NCI-H460 (cell line): ENCODE measurements around the gene NPHP4. TPM values are rescaled to one million over a fixed set of nuclear protein-coding genes. Genes with fewer than 3 reads are reported as not detected.

ENCODE experiments used
- DNase-seq: peaks from one replicate; pipeline ENCODE4 v3.0.0-alpha.2; 2016; ENCODE audit warnings: low read depth; ENCODE audit errors: extremely low read depth
- total RNA-seq: library from RNA; depleted of rRNA; stranded (reverse); fragments of >200 nt; shearing (Covaris generic); gene quantifications from 2 replicates; pipeline ENCODE4 v1.2.3, GENCODE V29; 2014

NPHP4 gene
- total RNA-seq, 1 experiment from 2014 or later, result 8.6 TPM

DNA sequence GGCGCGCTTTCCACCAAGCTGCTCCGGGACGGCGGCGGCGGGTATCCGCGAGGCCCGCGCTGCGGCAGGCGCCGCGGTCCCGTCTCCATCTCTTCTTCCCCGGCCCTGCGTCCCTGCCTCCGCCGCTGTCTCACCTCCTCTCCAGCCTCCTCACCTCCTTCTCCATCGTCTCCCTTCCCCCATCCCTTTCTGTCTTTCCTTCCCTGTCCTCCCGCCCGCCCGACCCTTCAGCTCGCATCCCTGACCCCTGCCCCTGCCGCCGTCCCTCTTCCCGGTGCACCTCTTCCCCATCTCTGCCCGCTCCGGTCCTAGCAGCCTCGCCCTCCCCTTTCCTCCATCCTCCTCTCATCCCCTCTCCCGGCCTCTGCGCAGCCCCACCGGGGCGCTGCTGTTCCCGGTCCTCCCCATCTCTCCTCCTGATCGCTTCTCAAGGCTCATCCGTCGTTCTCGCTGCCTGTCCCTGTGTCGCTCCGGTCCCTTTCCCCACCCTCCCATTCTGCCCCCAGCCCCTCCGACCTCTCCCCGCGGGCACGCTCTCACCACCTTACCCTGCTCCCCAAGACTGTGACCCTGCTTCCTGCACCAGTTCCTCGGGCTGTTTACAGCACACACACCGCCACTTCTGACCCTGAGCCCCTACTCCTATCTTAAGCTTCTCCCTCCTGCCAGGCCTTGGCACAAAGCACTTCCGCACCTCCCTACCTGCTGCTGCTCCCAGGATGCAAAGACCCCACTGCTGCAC is 760 bp upstream of the NPHP4 start:
- no peak for DNase-seq

DNA sequence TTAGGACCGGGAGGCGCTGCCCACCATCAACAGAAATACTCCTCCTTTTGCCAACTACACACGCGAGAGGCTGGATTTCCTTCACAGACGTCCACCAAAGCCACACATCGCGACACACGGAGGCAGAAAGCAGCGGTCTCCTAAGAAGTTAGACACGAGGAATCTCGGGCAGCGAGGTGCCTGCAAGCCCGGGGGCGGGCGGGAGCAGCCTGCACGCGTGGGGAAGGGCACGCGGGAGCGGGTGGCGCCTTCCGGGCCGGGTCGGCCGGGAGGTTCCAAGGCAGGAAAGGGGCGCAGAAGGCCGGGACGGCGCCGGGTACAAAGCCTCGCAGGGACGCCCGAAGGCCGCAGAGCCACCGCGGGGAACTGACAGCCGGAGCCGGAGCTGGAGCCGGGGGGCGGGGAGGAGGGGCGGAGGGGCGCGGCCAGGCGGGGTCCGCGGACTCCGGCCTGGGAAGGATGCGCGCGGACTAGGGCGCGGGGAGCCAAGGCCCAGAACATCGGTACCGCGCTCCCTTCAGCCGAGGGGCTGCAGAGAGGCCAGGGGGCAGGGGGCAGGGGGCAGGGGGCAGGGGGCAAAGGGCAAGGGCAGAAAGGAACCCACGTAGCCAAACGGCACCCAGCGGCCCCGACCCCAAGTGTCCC is 722 bp downstream of the NPHP4 start:
- no peak for DNase-seq

DNA sequence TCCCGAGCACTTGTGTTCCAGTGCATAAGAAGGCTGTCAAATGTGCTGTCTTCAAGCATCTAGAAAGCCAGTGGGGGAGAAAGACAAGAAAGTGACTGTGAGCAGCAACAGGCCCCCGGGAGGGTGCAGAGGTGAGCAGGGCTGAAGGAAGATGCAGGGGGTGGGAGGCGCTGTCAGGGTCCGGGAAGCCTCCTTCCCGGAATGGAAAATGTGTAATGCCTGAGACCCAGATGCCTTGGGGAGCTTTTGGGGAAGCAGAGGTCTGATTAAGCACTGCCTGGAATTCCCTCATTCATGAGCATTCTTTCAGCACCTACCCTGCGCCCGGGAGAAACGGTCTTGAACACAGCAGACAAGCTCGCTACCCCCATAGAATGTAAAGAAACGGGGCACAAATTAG is 1.3 kb downstream of the NPHP4 start:
- DNase-seq, result no peak

DNA sequence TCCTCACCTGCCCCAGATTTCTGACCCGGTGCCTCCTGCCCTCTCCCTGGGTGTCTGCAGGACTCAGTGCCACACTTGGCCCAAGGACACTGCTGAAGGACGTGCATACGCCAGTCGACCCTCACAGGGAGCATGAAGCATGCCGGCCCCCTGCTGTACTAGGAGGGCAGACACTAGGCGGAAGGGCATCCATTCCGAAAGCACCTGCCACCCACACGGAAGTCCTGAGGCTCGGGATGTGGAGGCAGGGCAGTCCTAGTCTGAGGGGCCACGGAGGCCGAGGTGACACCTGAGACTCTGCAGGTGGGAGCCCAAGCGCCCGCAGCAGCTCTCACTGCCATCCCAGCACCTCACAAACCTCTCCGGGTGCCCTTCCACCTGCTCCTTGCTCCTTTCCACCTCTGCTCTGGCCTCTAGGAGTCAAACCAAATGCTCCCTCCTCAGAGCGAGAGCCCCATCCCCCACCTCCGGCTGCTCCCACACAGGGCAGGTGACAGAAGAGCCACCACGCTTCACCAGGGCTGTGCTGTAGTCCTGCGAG is 2.4 kb downstream of the NPHP4 start:
- DNase-seq, result no peak

DNA sequence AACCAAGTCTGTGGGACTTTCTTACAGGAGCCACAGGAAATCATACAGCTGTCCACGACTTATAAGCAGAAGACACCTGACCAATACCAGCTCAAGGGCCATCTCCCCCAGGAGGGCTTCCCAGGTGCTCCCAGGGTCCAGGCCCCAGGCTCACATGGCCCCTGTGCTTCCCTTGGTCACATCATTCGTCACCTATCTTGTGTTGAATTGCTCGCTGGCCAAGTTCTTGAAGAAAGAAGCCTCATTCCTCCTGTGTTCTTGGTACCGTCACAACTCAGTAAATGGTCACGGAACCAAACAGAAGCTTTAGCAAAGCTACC is 3.0 kb downstream of the NPHP4 start:
- no peak for DNase-seq

DNA sequence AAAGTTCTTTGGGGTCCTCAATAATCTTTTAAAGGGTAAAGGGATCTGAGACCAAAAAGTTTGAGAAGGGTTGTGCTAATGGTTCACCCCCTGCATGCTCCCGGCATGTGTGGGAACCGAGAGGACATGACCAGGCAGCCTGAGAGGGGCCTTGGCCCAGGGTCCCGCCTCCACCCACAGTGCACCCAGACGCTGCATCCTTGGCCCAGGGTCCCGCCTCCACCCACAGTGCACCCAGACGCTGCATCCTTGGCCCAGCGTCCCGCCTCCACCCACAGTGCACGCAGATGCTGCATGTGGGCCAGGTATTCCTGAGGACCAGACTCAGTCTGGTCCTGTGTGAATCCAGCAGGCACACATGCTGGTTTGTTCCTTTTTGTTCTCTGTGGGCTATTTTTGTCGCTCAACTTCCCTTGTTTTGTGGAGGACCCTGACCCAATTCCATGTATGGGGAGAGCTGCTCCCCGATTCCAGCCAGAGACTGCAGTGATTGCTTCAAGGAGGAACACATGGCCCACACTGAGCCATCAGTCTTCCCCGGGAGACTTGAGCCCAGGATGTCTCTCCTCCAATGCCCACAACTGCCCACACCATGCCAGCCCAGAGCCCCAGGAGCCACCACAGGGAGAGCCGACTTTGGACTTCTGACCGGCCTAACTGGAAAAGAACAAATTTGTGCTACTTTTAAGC is 3.5 kb downstream of the NPHP4 start:
- DNase-seq, result no peak

DNA sequence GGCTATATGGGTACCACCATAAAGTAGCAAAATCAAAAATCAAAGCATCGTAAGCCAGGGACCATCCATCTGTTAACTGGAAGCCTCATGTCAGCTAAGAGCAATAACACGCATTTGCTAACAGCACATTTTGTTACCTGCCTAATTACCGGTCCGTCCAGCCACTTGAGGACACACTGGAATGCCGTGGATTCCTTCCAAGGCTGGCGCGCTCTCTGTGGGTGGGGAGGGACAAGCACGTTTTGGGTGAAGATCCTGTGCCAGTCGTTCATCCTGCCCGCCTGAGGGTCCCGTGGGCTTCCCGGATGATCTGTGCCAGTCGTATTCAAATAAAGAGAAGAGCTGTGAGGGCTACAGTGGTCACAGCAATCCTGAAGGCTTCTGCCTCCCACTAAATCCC is 6.2 kb downstream of the NPHP4 start:
- no peak for DNase-seq

DNA sequence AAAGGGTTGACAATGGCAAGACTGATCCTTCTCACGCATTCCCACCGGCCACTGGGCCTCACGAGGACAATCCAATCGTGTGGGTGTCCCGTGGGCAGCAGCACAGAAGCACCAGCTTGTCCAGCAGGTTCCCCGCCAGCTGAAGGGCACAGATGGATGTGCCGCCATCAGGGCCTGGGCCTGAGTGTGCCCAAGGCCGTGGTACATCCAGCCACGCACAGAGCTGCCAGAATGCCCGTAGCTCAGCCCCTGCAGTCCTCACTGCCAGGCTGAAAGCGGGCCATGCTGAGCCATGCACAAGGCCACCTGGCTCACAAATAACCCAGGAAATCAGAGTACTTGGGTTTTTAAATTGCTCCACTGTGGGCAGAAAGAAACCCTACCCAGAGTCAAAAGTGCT is 7.0 kb downstream of the NPHP4 start:
- DNase-seq, result no peak

DNA sequence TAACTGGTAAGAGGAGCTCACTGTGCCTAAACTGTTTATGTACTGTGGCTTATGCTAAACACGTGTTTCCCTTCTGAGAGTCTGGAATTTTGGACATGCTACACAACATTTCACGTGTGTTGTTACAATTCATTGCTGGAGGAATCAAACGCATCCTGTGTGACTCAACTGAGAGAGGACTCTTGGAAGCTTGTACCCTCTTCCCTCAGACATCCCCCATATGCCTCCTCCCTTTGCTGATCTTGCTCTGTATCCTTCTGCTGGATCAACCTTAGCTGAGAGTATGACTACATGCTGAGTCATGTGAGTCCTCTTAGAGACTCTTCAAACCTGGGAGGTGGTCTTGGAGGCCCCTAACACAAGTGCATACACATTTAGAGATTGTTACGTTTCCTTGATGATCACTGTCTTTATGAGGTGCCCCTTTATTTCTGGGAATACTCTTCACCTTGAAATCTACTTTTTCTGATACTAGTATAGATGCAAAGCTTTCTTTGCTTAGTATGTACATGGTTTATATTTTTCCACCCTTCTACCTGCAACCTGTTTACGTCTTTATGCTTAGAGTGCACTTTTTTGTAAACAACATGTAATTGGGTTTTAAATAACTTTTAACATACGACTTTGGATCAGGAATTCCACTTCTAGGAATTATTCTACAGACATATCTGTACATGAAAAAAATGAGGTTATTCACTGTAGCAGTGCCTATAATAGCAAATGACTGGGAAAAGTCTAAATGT is 8.7 kb downstream of the NPHP4 start:
- DNase-seq, result peak; percentile 42

DNA sequence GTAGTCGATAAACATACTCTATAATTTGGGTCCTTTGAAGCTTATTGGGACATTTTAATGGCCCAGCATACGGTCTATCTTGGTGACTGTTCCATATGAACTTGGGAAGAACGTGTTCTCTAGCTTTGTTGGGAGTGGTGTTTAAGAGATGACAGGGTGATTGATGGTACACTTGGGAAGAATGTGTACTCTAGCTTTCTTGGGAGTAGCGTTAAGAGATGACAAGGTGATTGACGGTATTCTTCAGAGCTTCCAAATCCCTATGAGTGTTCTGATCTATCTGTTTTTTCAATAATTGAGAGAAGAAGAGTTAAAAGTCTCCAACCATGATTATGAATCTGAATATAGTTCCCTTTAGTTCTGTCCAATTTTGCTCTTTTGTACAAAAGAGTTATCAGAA is 9.4 kb downstream of the NPHP4 start:
- peak; percentile 76 for DNase-seq

DNA sequence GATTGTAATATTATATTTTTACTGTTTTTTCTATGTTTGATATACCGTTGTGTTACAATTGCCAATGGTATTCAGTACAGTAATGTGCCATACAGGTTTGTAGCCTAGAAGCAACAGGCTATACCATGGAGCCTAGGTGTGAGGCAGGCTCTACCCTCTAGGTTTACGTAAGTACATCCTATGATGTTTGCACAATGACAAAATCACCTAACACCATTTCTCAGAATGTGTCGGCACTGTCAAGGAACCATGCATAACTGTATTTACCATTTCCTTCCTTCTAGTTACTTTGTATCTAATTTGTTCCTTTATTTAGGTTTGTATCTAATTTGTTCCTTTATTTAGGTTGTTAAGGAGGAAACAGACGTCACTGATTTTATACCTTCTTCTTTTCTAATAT is 9.9 kb downstream of the NPHP4 start:
- peak; percentile 41 for DNase-seq

DNA sequence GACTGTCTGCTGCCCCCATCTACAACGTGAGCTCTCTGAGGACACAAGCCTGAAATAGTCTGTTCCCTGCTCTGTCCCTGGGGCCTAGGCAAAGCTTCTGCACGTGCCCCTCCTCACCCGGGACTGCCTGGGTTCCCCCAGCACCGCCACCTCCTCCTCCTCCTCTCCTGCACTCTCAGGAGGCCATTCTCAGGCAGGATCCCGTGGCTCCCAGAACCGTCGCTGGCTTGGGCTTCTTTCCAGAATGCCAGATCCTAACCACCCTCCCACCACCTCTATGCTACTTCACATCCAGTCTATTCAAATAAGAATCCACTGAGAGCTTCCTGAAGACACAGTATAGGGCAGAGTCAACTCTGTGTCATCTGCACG is 11.2 kb downstream of the NPHP4 start:
- no peak for DNase-seq

DNA sequence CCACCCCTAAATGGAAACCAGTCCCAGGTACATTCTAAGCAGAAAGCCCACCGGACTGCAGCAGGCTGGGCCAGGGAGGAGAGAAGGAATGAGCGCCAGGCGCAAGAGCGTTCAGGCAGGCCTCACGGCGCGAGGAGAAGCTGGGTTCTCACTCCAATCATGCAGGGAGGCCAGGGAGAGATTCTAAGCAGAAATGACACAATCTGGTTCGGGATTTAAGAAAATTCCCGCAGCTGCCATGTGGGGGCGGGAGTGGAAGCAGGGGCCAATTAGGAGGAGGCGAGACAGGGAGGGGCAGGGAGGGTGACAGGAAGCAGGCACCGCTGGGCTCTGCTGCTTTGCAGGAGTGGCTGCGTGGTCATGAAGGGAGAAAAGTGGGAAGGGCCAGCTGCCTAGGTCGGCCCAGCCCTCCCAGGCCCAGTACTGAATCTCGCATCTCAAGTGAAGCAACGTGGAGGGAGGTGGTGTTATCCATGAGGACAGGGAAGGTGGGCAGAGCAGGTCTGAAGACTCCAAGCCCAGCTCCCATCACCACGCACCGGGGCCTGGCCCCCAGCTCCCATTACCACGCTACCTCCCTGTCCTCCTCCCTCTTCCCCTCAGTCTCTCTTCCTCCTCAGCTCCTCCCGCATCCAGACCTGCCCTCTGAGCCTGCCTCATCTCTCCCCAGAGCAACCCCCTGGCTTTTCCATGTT is 11.8 kb downstream of the NPHP4 start:
- peak; percentile 80 for DNase-seq

DNA sequence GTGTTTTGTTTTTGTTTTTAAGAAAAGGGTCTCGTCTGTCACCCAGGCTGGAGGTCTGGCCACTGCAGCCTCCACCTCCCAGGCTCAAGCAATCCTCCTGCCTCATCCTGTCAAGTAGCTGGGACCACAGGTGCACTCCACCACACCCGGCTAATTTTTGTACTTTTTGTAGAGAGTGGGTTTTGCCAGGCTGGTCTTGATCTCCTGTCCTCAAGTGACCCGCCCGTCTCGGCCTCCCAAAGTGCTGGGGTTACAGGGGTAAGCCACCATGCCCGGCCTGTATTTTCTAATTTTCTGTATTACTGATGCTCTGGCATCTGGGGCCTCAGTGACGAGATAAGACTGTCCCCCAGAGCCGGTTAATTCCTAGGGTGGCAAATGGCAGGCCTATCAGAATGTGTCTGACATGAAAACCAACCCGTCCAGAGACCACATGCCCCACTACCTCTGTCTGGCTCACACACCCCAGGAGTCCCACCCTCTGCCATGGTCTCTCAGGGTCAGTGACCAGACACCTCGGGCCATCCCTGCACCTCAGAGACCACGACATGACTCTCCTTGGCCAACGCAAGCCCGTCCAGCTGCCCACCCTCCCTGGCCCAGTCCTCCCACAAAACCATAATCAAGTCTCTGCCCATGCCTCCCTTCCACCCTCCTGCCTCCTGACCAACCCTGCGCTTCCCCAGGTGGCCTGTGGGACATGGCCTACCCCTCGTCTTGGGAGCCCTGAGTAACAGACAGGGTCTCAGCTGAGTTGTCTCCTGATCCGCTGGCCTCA is 12.5 kb downstream of the NPHP4 start:
- DNase-seq, result no peak

DNA sequence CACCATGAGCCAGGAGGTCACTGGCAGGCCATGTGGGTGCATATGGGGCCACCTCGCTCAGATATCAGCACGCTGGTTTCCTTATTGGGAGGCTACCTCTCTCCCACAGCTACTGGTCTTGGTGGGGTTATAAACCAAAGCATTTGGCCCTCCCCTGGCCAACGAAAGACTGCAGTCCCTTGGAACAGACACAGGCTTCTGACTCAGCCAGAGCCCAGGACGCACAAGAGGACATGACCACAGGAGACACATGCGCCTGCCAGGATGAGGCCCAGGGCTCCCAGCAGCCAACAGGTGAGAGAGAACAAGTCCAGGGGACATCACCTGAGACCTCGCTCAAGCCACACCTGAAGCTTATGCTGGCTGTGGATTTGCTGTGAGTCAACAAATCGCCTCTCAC is 13.8 kb downstream of the NPHP4 start:
- no peak for DNase-seq

DNA sequence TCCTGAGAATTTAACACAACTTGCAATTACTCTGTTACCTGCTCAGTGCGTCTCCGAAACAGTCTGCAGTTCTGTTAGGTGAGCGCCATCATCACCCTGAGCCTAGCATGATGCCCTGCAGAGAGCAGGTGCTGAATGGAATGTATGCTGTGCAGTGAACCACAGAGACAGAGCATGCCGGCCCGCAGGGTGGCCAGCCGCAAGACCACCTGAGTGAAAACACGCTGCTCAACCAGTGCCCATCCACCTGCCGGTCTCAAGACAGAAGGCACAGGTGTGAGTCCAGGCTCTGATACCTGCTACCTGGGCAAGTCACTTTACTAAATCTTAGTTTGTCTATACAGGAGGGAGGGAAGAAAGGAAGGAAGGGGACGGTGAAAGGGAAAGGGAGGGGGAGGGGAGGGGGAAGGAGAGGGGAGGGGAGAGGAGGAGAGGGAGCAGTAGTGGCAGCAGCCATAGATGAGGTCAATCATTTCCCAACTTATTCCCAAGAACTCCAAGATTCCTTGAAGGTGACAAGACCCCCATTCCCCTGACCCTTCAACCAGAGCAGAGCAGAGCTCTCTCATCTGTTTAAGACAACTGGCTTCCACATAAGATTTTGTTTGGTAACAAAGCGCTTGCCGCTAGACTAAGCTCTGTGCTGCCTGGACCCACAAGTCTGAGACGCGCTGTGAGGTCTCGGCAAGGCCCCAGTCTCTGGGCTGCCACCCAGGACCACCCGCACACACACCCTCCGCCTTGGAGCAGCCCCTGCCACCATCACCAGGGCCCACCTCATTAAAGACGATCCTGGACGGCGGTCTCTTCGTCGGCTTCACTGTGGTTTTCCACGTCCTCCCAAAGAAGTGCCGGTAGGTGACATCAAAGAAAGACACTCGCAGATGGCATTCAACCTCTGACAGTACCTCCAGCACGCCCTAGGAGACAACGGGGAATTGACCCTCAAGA is 14.5 kb downstream of the NPHP4 start:
- no peak for DNase-seq

DNA sequence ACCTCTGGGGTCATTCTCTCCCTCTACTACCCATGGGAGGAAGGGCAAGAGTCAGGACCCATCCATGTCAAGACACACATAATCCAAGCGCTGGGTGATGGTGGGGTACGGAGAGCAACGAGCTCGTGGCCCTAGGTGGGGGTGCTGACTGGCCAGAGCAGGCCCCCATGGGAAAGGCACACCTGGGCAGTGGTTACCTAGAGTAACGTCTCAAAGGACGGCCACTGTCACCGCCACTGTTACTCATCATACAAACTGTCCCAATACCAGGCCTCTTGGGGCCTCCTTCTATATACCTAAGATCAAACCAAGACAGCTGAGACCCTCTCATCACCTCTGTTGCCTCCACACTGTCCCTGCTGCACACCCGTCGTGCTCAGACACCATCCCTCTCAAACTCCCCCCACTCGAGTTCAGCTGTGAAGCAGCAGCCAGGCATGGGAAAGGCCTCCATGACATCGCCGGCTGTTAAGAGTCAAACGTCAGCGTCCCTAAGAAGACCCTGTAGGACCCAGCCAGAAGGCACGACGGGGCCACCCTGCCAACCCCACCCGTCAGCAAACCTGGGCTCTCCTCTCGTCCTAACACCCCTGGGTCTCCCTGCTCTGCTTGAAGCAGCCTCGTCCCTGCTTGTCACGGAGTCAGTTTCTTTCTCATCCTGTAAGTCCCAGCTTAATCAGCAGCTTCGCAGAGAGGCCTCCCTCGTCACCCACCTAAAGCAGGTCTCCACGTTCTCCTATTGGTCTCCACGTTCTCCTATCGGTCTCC is 15.3 kb downstream of the NPHP4 start:
- DNase-seq, result no peak

DNA sequence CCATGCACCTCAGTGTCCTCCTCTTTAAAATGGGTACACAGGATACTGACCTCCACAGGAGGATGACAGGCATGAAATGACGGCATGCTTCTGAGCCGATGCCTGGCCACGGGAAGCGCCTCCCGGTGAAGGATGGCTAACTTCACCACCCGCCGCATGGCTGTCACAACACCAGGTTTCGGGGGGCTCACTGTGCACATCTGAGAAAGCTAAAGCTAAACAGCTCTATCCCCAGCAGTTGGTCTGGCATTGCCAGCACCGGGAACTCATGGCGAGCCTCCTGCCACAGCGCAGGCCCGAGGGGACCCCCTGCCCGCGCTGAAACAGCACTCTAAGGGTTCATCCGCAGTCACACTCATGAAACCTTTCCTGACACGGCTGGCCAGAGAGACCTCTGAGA is 16.0 kb downstream of the NPHP4 start:
- DNase-seq, result no peak
